HEK293 (cell line): Measurements from ENCODE around the gene ZNF428.

Source experiments
- CTCF ChIA-PET: fragments of 350-600 bp; formaldehyde crosslinking; extraction: SDS; loops from one replicate; lab custom pipeline; 2021; ENCODE audit warnings: antibody characterized with exemption; lab: Yijun Ruan, JAX
- POLR2A ChIA-PET: fragments of 300-600 bp; formaldehyde crosslinking; extraction: SDS; loops from one replicate; lab custom pipeline; 2020; ENCODE audit warnings: antibody characterized with exemption, inconsistent platforms; lab: Yijun Ruan, JAX
- H3K27ac ChIP-seq: fragments of 200-500 bp; sonication (Bioruptor generic); 2 replicates; pipeline ENCODE4 v1.5.1; 2014; ENCODE audit warnings: low read depth, low read length, control low read depth, inconsistent platforms; ENCODE audit errors: extremely low read depth
- H3K36me3 ChIP-seq, 2 experiments: fragments of 200-500 bp in 1 of 2; sonication (Bioruptor generic) in 1 of 2; 1 replicate in 1 of 2; 2 replicates in 1 of 2; pipeline ENCODE4 v1.5.1; 2014 to 2017; ENCODE audit warnings: inconsistent platforms in 2 of 2, low read length in 2 of 2; ENCODE audit not compliant: control insufficient read depth in 2 of 2, insufficient read depth in 1 of 2
- H3K4me1 ChIP-seq: fragments of 200-500 bp; sonication (Bioruptor generic); 2 replicates; pipeline ENCODE4 v1.5.1; 2014; ENCODE audit warnings: mild to moderate bottlenecking, low read length, inconsistent platforms; ENCODE audit not compliant: control insufficient read depth, insufficient read depth
- H3K4me3 ChIP-seq: 2 replicates; pipeline ENCODE4 v1.5.1; 2011; ENCODE audit warnings: low read depth, mild to moderate bottlenecking, control low read depth, low read length, moderate library complexity
- H3K9me3 ChIP-seq: fragments of 200-500 bp; sonication (Bioruptor generic); 2 replicates; pipeline ENCODE4 v1.5.1; 2014; ENCODE audit warnings: low read depth, low read length, inconsistent platforms; ENCODE audit not compliant: control insufficient read depth, insufficient read depth
- MEIS1 ChIP-seq: sonication (generic); formaldehyde crosslinking; IDR thresholded peaks from 2 replicates; pipeline ENCODE4 v1.8.1; 2022; ENCODE audit warnings: missing genetic modification reagents, mild to moderate bottlenecking, borderline replicate concordance
- YY1 ChIP-seq: fragments of 450-650 bp; formaldehyde crosslinking; IDR thresholded peaks from 2 replicates; pipeline ENCODE4 v1.5.1; 2018; ENCODE audit warnings: missing biosample characterization, missing genetic modification characterization
- ZBTB1 ChIP-seq: fragments of 450-650 bp; formaldehyde crosslinking; IDR thresholded peaks from 2 replicates; pipeline ENCODE4 v1.5.1; 2016; ENCODE audit warnings: missing biosample characterization, missing genetic modification characterization
- ZFHX2 ChIP-seq: fragments of 450-650 bp; formaldehyde crosslinking; conservative IDR thresholded peaks from 2 replicates; pipeline ENCODE4 v1.5.1; 2016; ENCODE audit warnings: missing biosample characterization, missing genetic modification characterization
- ZNF2 ChIP-seq: fragments of 450-650 bp; formaldehyde crosslinking; IDR thresholded peaks from 2 replicates; pipeline ENCODE4 v1.5.1; 2016; ENCODE audit warnings: missing biosample characterization, missing genetic modification characterization
- ZNF223 ChIP-seq: fragments of 450-650 bp; formaldehyde crosslinking; IDR thresholded peaks from 2 replicates; pipeline ENCODE4 v1.5.1; 2016; ENCODE audit warnings: missing biosample characterization, missing genetic modification characterization
- ZNF394 ChIP-seq: fragments of 450-650 bp; formaldehyde crosslinking; IDR thresholded peaks from 2 replicates; pipeline ENCODE4 v1.5.1; 2016; ENCODE audit warnings: missing biosample characterization, missing genetic modification characterization, mild to moderate bottlenecking, moderate library complexity, borderline replicate concordance
- ZNF530 ChIP-seq: fragments of 450-650 bp; formaldehyde crosslinking; IDR thresholded peaks from 2 replicates; pipeline ENCODE4 v1.5.1; 2016; ENCODE audit warnings: low read depth, missing biosample characterization, missing genetic modification characterization
- ZNF571 ChIP-seq: fragments of 450-650 bp; formaldehyde crosslinking; IDR thresholded peaks from 2 replicates; pipeline ENCODE4 v1.5.0; 2017; ENCODE audit warnings: missing biosample characterization, missing genetic modification characterization
- ZNF747 ChIP-seq: fragments of 450-650 bp; formaldehyde crosslinking; IDR thresholded peaks from 2 replicates; pipeline ENCODE4 v1.5.1; 2016; ENCODE audit warnings: missing biosample characterization, missing genetic modification characterization
- ZSCAN30 ChIP-seq: fragments of 450-650 bp; IDR thresholded peaks from 2 replicates; pipeline ENCODE4 v1.5.1; 2018; ENCODE audit warnings: missing biosample characterization, mild to moderate bottlenecking, missing genetic modification characterization, moderate library complexity
- TF ChIP-seq, protein P1 (sequence below): fragments of 450-650 bp; formaldehyde crosslinking; IDR thresholded peaks from 2 replicates; pipeline ENCODE4 v1.5.1; 2016; ENCODE audit warnings: missing biosample characterization, missing genetic modification characterization
- TF ChIP-seq, protein P2 (sequence below): fragments of 450-650 bp; formaldehyde crosslinking; optimal IDR thresholded peaks from 2 replicates; pipeline ENCODE3; 2016; ENCODE audit warnings: missing biosample characterization, mild to moderate bottlenecking, missing genetic modification characterization
- TF ChIP-seq, protein P3 (sequence below): fragments of 450-650 bp; formaldehyde crosslinking; IDR thresholded peaks from 2 replicates; pipeline ENCODE4; 2016; ENCODE audit warnings: missing biosample characterization, missing genetic modification characterization
- TF ChIP-seq, protein P4 (sequence below): fragments of 450-650 bp; formaldehyde crosslinking; IDR thresholded peaks from 2 replicates; pipeline ENCODE4 v1.5.1; 2016; ENCODE audit warnings: missing biosample characterization, missing genetic modification characterization

The ZNF428 gene

DNA sequence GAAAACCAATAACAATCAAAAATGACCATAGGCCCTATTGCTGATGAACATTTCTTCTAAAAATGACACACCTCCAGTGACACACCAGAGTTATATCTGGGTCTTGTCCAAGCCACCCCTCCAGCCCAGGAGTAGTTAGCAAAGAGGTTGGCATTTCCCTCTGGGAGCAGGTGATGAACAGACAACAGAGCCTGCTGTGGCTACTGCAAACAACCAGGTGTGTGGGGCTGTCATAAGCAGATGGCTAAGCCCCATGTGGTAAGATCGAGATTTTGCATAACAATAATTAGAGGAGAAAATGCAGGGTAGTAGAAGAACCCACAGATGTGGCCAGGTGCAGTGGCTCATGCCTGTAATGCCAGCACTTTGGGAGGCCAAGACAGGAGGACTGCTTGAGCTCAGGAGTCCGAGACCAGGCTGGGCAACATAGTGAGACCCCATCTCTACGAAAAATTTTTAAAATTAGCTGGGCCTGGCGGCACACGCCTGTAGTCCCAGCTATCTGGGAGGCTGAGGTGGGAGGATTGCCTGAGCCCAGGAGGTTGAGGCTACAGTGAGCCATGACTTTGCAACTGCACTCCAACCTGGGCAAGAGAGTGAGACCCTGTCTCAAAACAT lies 49.1 kb downstream of the ZNF428 start (continued):
- TF ChIP-seq, protein P1, sequence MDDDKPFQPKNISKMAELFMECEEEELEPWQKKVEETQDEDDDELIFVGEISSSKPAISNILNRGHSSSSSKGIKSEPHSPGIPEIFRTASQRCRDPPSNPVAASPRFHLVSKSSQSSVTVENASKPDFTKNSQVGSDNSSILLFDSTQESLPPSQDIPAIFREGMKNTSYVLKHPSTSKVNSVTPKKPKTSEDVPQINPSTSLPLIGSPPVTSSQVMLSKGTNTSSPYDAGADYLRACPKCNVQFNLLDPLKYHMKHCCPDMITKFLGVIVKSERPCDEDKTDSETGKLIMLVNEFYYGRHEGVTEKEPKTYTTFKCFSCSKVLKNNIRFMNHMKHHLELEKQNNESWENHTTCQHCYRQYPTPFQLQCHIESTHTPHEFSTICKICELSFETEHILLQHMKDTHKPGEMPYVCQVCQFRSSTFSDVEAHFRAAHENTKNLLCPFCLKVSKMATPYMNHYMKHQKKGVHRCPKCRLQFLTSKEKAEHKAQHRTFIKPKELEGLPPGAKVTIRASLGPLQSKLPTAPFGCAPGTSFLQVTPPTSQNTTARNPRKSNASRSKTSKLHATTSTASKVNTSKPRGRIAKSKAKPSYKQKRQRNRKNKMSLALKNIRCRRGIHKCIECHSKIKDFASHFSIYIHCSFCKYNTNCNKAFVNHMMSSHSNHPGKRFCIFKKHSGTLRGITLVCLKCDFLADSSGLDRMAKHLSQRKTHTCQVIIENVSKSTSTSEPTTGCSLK: no peak
- TF ChIP-seq ZNF571 (tag by site-specific recombination) (no peak), ZBTB1 (no peak), ZNF747 (tag by site-specific recombination) (no peak)

DNA sequence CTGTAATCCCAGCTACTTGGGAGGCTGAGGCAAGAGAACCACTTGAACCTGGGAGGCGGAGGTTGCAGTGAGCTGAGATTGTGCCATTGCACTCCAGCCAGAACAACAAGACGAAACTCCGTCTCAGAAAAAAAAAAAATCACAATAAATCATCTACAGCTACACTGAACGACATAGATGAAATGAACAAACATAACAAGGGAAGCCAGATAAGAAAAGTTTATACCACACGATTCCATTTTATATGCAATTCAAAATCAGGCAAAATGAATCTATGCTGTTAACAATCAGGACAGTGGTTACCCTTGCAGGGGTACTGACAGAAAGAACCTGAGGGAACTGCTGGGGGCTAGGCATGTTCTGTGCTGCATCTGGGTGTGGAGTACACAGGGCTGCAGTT lies 49.8 kb downstream of the ZNF428 start:
- ChIA-PET POLR2A (interaction anchor here (0.7 to 1.6 kb wide), 3 partner anchors 14 to 1707 kb away, joined by 3 to 4 read pairs (median 4); no protein-coding TSS in a partner anchor), CTCF (interaction anchor here (0.6 to 12.5 kb wide), 4 partner anchors 8 to 198 kb away, joined by 3 to 167 read pairs (median 4); no protein-coding TSS in a partner anchor)
- H3K9me3 ChIP-seq: no peaks in the 10 kb centered on the region; the same call in 1 of the 2 replicates
- H3K27ac ChIP-seq: no peak overlapping the region
- peaks cover 33% of the 10 kb centered on the region for H3K4me1 ChIP-seq
- TF ChIP-seq, protein P2, sequence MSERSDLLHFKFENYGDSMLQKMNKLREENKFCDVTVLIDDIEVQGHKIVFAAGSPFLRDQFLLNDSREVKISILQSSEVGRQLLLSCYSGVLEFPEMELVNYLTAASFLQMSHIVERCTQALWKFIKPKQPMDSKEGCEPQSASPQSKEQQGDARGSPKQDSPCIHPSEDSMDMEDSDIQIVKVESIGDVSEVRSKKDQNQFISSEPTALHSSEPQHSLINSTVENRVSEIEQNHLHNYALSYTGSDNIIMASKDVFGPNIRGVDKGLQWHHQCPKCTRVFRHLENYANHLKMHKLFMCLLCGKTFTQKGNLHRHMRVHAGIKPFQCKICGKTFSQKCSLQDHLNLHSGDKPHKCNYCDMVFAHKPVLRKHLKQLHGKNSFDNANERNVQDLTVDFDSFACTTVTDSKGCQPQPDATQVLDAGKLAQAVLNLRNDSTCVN (tag by site-specific recombination): peak; percentile 13
- no peak for TF ChIP-seq MEIS1
- H3K36me3 ChIP-seq: peaks cover 28 to 78% of the 10 kb centered on the region in 2 experiments
- H3K4me3 ChIP-seq: no peak overlapping the region

DNA sequence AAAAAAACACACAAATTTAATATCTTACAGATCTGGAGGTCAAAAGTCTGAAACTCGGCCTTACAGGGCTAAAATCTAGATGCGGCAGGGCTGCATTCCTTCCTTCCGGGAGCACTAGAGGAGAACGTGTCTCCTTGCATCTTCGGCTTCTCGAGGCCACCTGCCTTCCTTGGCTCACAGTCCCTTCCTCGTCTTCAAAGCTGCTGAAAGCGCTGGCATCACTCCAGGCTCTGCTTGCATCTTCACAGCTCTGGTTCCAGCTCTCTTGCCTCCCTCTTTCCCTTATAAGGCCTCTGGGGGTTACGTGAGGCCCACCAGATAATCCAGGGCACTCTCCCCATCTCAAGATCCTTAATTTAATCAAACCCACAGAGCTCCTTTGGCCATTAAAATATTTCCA lies 54.6 kb downstream of the ZNF428 start:
- Histone ChIP-seq H3K4me1 (peaks cover 2% of the 10 kb centered on the region; the same call in 1 of the 2 replicates), H3K27ac (no peak overlapping the region), H3K9me3 (no peaks in the 10 kb centered on the region; the same call in 1 of the 2 replicates), H3K36me3 (peaks cover 42 to 83% of the 10 kb centered on the region in 2 experiments), H3K4me3 (no peak overlapping the region)
- TF ChIP-seq ZNF530 (tag by site-specific recombination) (no peak), ZNF394 (tag by site-specific recombination) (no peak), YY1 (tag by site-specific recombination) (no peak)
- CTCF ChIA-PET: interaction anchor here (0.6 to 12.5 kb wide), 5 partner anchors 9 to 118 kb away, joined by 3 to 167 read pairs (median 9); partner anchors contain the start of genes IRGQ and ZNF576
- POLR2A ChIA-PET: interaction anchor here (0.6 to 3.2 kb wide), 2 partner anchors 31 to 596 kb away, joined by 3 to 10 read pairs; partner anchors contain the start of genes IRGQ and ZNF576

DNA sequence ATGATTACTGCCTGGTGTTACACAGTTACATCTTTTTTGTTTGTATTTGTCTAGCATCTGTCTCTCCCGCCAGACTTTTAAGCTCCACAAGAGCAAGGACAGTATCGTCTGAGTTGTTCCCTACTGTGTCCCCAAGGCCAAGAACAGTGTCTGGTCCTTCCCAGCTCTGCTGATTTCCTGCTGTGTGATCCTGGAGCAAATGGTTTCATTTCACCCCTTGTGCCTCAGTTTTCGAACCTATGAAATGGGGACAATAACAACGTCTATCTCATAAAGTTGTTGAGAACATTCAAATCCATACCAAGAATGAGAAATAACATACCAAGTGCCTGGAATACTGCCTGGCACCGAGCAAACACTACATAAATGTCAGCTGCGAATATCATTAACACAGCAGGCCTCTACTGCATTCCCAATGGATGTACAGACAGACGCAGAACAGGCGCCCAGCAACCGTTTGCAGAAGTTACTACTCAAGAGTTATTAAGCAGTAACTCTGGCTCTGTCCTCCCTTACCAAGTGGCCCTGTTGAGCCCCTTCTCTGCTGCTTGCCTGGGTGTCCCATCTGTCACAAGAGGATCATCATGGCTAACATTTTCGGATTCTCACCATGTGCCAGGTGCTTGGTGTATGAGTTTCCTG lies 55.5 kb downstream of the ZNF428 start:
- Histone ChIP-seq H3K9me3 (no peaks in the 10 kb centered on the region; the same call in 1 of the 2 replicates), H3K27ac (no peak overlapping the region), H3K36me3 (peaks cover 41 to 86% of the 10 kb centered on the region in 2 experiments), H3K4me1 (peaks cover 2% of the 10 kb centered on the region; the same call in 1 of the 2 replicates), H3K4me3 (no peak overlapping the region)
- CTCF ChIA-PET: interaction anchor here (0.6 to 12.5 kb wide), 3 partner anchors 8 to 117 kb away, joined by 3 to 167 read pairs (median 14); no protein-coding TSS in a partner anchor
- POLR2A ChIA-PET: interaction anchor here (1.0 kb wide), 1 partner anchor 11 kb away, joined by 4 read pairs; the partner anchor contains the start of genes PINLYP and XRCC1
- TF ChIP-seq, protein P3, sequence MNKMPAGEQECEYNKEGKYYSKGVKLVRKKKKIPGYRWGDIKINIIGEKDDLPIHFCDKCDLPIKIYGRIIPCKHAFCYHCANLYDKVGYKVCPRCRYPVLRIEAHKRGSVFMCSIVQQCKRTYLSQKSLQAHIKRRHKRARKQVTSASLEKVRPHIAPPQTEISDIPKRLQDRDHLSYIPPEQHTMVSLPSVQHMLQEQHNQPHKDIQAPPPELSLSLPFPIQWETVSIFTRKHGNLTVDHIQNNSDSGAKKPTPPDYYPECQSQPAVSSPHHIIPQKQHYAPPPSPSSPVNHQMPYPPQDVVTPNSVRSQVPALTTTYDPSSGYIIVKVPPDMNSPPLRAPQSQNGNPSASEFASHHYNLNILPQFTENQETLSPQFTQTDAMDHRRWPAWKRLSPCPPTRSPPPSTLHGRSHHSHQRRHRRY (tag by site-specific recombination): no peak
- TF ChIP-seq ZNF2: no peak
- no peak for TF ChIP-seq ZNF223
- TF ChIP-seq, protein P4, sequence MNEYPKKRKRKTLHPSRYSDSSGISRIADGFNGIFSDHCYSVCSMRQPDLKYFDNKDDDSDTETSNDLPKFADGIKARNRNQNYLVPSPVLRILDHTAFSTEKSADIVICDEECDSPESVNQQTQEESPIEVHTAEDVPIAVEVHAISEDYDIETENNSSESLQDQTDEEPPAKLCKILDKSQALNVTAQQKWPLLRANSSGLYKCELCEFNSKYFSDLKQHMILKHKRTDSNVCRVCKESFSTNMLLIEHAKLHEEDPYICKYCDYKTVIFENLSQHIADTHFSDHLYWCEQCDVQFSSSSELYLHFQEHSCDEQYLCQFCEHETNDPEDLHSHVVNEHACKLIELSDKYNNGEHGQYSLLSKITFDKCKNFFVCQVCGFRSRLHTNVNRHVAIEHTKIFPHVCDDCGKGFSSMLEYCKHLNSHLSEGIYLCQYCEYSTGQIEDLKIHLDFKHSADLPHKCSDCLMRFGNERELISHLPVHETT (tag by site-specific recombination): peak; percentile 36; the same call in 1 of the 2 replicates
- peak; percentile 22; the same call in 1 of the 2 replicates for TF ChIP-seq ZSCAN30 (tag by site-specific recombination)
- TF ChIP-seq ZFHX2 (tag by site-specific recombination): no peak
- TF ChIP-seq, all 188 proteins: peak for 2
